Right lobe of liver (tissue), 6 donors: ENCODE data around the gene TPT1. TPM values are rescaled to one million over a fixed set of nuclear protein-coding genes. Genes with fewer than 3 reads are reported as not detected.
A peak's percentile ranks its signal among the peaks of the same experiment; 100 is the strongest.

ENCODE experiments used
- ATAC-seq, 4 donors: fragments of 200-7000 bp; cut with Tn5 transposase; one replicate each; pipeline ENCODE4 v1.9.1; 2020; ENCODE audit warnings: mild to moderate bottlenecking in 4 of 4, moderate library complexity in 4 of 4
- DNase-seq, 3 donors: peaks; one replicate each; pipeline ENCODE4 v3.0.0-alpha.2; 2020
- H3K27ac ChIP-seq, 3 donors: fragments of 200-600 bp; one replicate each; pipeline ENCODE4 v1.8.0; 2022
- H3K27me3 ChIP-seq, 2 donors: fragments of 200-600 bp; one replicate each; pipeline ENCODE4 v1.8.0; 2022
- H3K36me3 ChIP-seq, 4 donors: fragments of 200-600 bp; sonication (generic) in 1 of 4; one replicate each; pipeline versions ENCODE4 v1.5.1 to v1.8.0; 2017 to 2022; ENCODE audit warnings: control low read depth in 1 of 4
- H3K4me1 ChIP-seq, 4 donors: fragments of 200-600 bp; sonication (generic) in 1 of 4; one replicate each; pipeline versions ENCODE4 v1.5.1 to v1.8.0; 2017 to 2022; ENCODE audit warnings: control low read depth in 1 of 4
- H3K4me3 ChIP-seq, 3 donors: fragments of 200-600 bp; one replicate each; pipeline ENCODE4 v1.8.0; 2022
- H3K9me3 ChIP-seq, 4 donors: fragments of 200-600 bp; sonication (generic) in 1 of 4; one replicate each; pipeline versions ENCODE4 v1.5.1 to v1.8.0; 2017 to 2022; ENCODE audit warnings: control low read depth in 1 of 4
- POLR2A ChIP-seq: fragments of 450-650 bp; IDR thresholded peaks from one replicate; pipeline ENCODE4 v1.6.1; 2017; ENCODE audit warnings: antibody characterized with exemption, mild to moderate bottlenecking
- WGBS: methylation state at CpG from one replicate; pipeline ENCODE4 v1.1.6; 2018; ENCODE audit warnings: low coverage, low lambda C conversion rate; ENCODE audit not compliant: insufficient coverage; ENCODE audit errors: missing lambda C conversion rate; 5-methylcytosine and 5-hydroxymethylcytosine counted together
- intact Hi-C, 2 donors: fragments of 100-400 bp; cut with DNase I; formaldehyde crosslinking; loops; one replicate each; pipeline versions ENCODE4 v1.11.2 to v1.14.1; 2022
- total RNA-seq, 6 experiments: library from RNA; depleted of rRNA in 2 of 6; stranded (reverse); fragments of >200 nt in 2 of 6; fragmentation: NEBNext Ultra II Directional in 3 of 6; extraction: Animal tissue kit (Norgen Biotek cat#: 25700) in 3 of 6; gene quantifications; one replicate each; pipeline versions ENCODE4 v1.1.0 to v1.2.4, GENCODE V29; 2016 to 2023
- TF ChIP-seq, protein P1 (sequence below), 4 donors: fragments of 200-600 bp in 3 of 4; fragments of 450-650 bp in 1 of 4; IDR thresholded peaks; one replicate each; pipeline versions ENCODE4 v1.5.1 to v1.8.0; 2016 to 2022; ENCODE audit warnings: antibody characterized with exemption in 4 of 4, mild to moderate bottlenecking in 2 of 4
- donor health status: DM: no; HTN: yes; CAD: no.
- donor health status: DM: no; HTN: no; CAD: no.
- donor health status: DM: no; HTN: no; CAD: no.
- donor health status: DM: no; HTN: yes; CAD: no.
- donor health status: DM: no; HTN: yes; CAD: no.

The TPT1 gene
- total RNA-seq, 6 experiments from 2014 or later: 1,466 to 3,393 (median 2,295) TPM

DNA sequence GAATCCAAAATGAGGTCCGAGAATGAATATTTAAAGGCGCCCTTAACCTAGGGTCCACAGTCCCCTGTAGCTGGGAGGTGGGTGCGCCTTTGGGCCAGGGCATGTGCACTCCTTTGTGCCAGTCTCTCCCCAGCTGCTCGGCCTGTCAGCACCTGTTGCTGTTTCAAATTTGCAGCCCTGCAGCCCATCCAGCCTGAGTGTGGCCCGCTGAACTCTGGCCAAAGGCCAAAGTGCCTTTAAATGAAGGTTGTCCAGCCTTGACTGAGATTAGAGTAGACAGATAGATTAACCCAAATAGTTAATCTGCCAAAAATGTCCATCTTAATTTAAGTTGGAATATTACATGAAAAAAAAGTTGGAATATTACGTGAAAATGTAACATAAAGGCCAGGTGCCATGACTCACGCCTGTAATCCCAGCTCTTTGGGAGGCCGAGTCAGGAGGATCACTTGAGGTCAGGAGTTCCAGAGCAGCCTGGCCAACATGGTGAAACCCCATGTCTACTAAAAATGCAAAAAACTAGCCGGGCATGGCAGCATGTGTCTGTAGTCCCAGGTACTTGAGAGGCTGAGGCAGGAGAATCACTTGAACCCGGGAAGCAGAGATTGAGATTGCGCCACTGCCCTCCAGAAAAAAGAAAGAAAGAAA, 25.3 kb downstream of the TPT1 start:
- no peaks in the 10 kb centered on the region for H3K9me3 ChIP-seq
- no peak overlapping the region for H3K4me3 ChIP-seq
- ATAC-seq: peak in 1 of 4 donors; percentile 39
- H3K36me3 ChIP-seq: no peaks in the 10 kb centered on the region
- DNase-seq: no peak
- no peak overlapping the region for H3K27ac ChIP-seq
- intact Hi-C loops: no loop called here
- WGBS: 66% methylated on average over 8 of the region's 11 CpGs
- H3K4me1 ChIP-seq: peaks cover 0 to 20% (median 3%) of the 10 kb centered on the region in 4 donors
- no peak for TF ChIP-seq POLR2A
- H3K27me3 ChIP-seq: no peaks in the 10 kb centered on the region

DNA sequence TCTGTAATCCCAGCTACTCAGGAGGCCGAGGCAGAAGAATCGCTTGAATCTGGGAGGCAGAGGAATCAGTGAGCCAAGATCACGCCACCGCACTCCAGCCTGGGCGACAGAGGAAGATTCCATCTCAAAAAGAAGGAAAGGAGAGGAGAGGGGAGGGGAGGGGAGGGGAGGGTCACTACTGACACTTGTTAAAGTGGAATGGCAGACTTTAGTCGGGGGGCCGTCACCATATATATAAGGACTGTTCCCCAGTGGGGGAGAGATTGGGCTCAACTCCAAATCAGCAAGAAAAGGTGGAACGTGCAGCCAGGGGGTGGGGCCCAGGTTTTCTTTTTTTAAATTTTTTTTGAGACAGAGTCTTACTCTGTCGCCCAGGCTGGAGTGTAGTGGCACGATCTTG, 26.2 kb downstream of the TPT1 start:
- H3K4me3 ChIP-seq: no peak overlapping the region
- H3K27me3 ChIP-seq: no peaks in the 10 kb centered on the region
- TF ChIP-seq, protein P1, sequence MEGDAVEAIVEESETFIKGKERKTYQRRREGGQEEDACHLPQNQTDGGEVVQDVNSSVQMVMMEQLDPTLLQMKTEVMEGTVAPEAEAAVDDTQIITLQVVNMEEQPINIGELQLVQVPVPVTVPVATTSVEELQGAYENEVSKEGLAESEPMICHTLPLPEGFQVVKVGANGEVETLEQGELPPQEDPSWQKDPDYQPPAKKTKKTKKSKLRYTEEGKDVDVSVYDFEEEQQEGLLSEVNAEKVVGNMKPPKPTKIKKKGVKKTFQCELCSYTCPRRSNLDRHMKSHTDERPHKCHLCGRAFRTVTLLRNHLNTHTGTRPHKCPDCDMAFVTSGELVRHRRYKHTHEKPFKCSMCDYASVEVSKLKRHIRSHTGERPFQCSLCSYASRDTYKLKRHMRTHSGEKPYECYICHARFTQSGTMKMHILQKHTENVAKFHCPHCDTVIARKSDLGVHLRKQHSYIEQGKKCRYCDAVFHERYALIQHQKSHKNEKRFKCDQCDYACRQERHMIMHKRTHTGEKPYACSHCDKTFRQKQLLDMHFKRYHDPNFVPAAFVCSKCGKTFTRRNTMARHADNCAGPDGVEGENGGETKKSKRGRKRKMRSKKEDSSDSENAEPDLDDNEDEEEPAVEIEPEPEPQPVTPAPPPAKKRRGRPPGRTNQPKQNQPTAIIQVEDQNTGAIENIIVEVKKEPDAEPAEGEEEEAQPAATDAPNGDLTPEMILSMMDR (IDR thresholded peaks at IDR 0.05): no peak
- no peak for TF ChIP-seq POLR2A
- 95% methylated on average over 5 of the region's 10 CpGs for WGBS
- intact Hi-C loops: no loop called here
- ATAC-seq: no peak
- no peaks in the 10 kb centered on the region for H3K9me3 ChIP-seq
- H3K36me3 ChIP-seq: no peaks in the 10 kb centered on the region
- H3K4me1 ChIP-seq: peaks cover 0 to 20% (median 3%) of the 10 kb centered on the region in 4 donors
- no peak for DNase-seq
- H3K27ac ChIP-seq: no peak overlapping the region

DNA sequence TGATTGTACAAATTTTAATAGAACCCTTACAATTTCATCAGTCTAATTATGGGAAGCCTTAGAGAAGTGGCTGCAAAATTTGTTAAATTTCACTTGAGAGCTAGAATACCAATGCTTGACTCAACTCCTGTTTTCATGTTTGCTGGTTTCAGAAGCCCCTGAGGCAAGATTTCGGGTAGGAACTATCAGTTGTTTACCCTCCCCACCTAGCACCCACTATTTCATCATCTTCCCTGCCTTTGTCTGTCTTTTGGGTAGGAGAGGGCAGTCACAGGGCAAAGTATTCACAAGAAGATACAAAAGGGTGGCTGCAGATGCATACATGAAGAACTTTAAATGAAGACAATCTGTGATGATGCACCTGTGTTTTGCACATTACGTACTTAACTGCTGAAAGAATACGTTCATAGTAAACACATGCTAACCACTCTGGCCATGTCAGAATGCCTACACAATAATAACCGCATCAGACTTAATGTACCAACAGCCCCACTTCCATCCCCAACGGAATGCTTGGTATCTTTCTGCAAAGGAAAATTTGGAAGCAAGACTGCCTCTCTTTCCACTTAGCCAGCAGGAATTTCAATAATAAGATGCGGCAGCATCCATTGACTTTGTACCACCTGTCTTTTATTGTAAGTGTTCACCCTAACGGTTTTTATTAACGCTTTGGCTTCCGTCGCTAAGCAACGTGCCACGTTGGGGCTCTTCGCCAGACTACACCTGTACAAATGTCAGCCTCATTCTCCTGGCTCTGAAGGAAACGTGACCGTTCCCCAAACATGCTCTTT, 30.4 kb downstream of the TPT1 start:
- intact Hi-C loops: no loop called here
- H3K27ac ChIP-seq: no peak overlapping the region
- DNase-seq: no peak

DNA sequence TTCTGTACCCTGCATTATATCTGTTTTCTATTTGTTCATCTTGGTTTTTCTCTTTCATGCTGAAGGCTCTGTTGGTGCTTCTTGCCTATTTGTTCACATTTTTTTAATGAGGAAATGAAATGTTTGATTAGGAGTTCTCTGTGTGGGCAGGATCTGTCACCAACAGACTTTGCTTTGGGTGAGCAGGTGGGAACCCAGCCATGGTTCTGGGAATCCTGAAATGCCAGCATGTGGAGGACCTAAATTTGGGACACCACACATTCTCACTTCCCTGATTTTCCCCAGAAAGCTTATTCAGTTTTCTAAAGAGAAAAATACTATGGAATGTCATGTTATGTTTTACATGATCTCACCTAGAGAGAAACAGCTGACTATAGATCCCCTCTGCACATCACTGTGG, 34.0 kb downstream of the TPT1 start:
- ATAC-seq (no peak), DNase-seq (no peak)
- Histone ChIP-seq H3K4me1 (peaks cover 0 to 9% (median 0%) of the 10 kb centered on the region in 4 donors), H3K27ac (no peak overlapping the region), H3K4me3 (no peak overlapping the region), H3K9me3 (no peaks in the 10 kb centered on the region), H3K36me3 (no peaks in the 10 kb centered on the region), H3K27me3 (no peaks in the 10 kb centered on the region)
- intact Hi-C loops: loop anchor here in 1 of 2 donors (10.0 kb wide), 1 partner anchor 252 kb away; no protein-coding TSS in a partner anchor
- no peak for TF ChIP-seq POLR2A
- TF ChIP-seq, protein P1 (IDR thresholded peaks at IDR 0.05): no peak

More for the DNA sequence above, 30.4 kb downstream of the TPT1 start:
- no peaks in the 10 kb centered on the region for H3K9me3 ChIP-seq
- no peak for ATAC-seq
- TF ChIP-seq POLR2A: no peak
- TF ChIP-seq, protein P1 (IDR thresholded peaks at IDR 0.05): no peak
- H3K4me1 ChIP-seq: peaks cover 0 to 11% (median under 1%) of the 10 kb centered on the region in 4 donors
- peak overlapping the region in 2 of 3 donors; percentile 25 to 52 for H3K4me3 ChIP-seq
- no peaks in the 10 kb centered on the region for H3K27me3 ChIP-seq
- H3K36me3 ChIP-seq: no peaks in the 10 kb centered on the region
- WGBS: 15% methylated on average over 15 of the region's 15 CpGs

DNA sequence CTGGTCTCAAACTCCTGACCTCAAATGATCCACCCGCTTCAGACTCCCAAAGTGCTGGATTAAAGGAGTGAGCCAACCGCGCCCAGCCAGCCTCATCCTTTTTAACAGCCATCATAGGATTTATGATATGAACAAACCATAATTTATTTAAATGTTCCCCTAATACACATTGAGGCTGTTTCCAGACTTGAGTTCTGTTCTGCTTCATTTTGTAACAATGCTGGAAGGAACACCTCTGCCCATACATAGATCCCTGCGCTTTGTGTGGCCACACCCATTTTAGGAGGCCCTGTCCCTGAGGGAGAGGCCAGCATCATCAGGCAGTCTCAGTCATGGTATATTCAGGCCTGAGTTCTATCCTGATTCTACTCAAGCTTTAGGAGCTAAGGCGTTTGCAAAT, 35.9 kb downstream of the TPT1 start:
- DNase-seq: no peak
- WGBS: 81% methylated on average over 5 of the region's 5 CpGs
- TF ChIP-seq POLR2A: no peak
- TF ChIP-seq, protein P1 (IDR thresholded peaks at IDR 0.05): no peak
- H3K4me1 ChIP-seq: no peaks in the 10 kb centered on the region
- no peak overlapping the region for H3K4me3 ChIP-seq
- H3K27me3 ChIP-seq: no peaks in the 10 kb centered on the region
- no peak overlapping the region for H3K27ac ChIP-seq
- H3K36me3 ChIP-seq: no peaks in the 10 kb centered on the region
- intact Hi-C loops: loop anchor here in 1 of 2 donors (10.0 kb wide), 1 partner anchor 250 kb away; no protein-coding TSS in a partner anchor
- ATAC-seq: no peak
- no peaks in the 10 kb centered on the region for H3K9me3 ChIP-seq
